Body of pancreas (tissue), 4 donors: Measurements from ENCODE around the gene MIS12. TPM values are rescaled to one million over a fixed set of nuclear protein-coding genes. Genes with fewer than 3 reads are reported as not detected.

Experiments
- ATAC-seq: fragments of 150-250 bp; one replicate; pipeline ENCODE4 v1.9.1; 2016
- DNase-seq, 4 donors: peaks; one replicate each; pipeline ENCODE4 v3.0.0-alpha.2; 2019
- H3K27ac ChIP-seq, 4 donors: fragments of 200-600 bp; sonication (generic); 1 replicate in 3 of 4; 2 replicates in 1 of 4; pipeline versions ENCODE4 v1.5.1 to v1.6.1; 2016 to 2019; ENCODE audit warnings: mild to moderate bottlenecking in 1 of 4, mixed read lengths in 1 of 4, moderate library complexity in 1 of 4
- H3K27me3 ChIP-seq, 2 donors: fragments of 200-600 bp; sonication (generic); one replicate each; pipeline ENCODE4 v1.6.0; 2016; ENCODE audit warnings: mild to moderate bottlenecking in 1 of 2
- H3K36me3 ChIP-seq, 2 donors: fragments of 200-600 bp; sonication (generic); replicated peaks in 1 of 2; 2 replicates each; pipeline ENCODE4 v1.5.1; 2016; ENCODE audit warnings: low read depth in 2 of 2; ENCODE audit not compliant: insufficient read depth in 1 of 2
- H3K4me1 ChIP-seq: fragments of 200-600 bp; sonication (generic); one replicate; pipeline ENCODE4 v1.6.0; 2016
- H3K4me3 ChIP-seq, 2 donors: fragments of 200-600 bp; sonication (generic); 1 replicate in 1 of 2; 2 replicates in 1 of 2; pipeline ENCODE4 v1.5.1; 2016 to 2019
- H3K9me3 ChIP-seq, 3 donors: fragments of 200-600 bp; sonication (generic); 1 replicate in 2 of 3; 2 replicates in 1 of 3; pipeline ENCODE4 v1.5.1; 2016
- POLR2A ChIP-seq, 3 donors: fragments of 450-650 bp; IDR thresholded peaks; one replicate each; pipeline ENCODE4 v1.6.1; 2016; ENCODE audit warnings: antibody characterized with exemption in 3 of 3, mild to moderate bottlenecking in 2 of 3
- WGBS, 2 donors: methylation state at CpG; one replicate each; pipeline ENCODE4 v1.1.5; 2017; 5-methylcytosine and 5-hydroxymethylcytosine counted together
- intact Hi-C: fragments of 100-400 bp; cut with DNase I; formaldehyde crosslinking; loops from one replicate; pipeline ENCODE4 v1.15.1; 2023
- total RNA-seq, 2 donors: library from RNA; depleted of rRNA; stranded (reverse); fragments of >200 nt; gene quantifications; one replicate each; pipeline ENCODE4 v1.1.0, GENCODE V29; 2016
- TF ChIP-seq, protein P1 (sequence below), 7 experiments: fragments of 450-650 bp in 4 of 7; fragments of 200-600 bp in 3 of 7; sonication (generic) in 3 of 7; IDR thresholded peaks; one replicate each; pipeline ENCODE4 v1.5.1; 2016 to 2019; ENCODE audit warnings: antibody characterized with exemption in 7 of 7

MIS12 gene
- total RNA-seq, 2 donors from 2014 or later = 7.9 to 8.6 TPM

DNA sequence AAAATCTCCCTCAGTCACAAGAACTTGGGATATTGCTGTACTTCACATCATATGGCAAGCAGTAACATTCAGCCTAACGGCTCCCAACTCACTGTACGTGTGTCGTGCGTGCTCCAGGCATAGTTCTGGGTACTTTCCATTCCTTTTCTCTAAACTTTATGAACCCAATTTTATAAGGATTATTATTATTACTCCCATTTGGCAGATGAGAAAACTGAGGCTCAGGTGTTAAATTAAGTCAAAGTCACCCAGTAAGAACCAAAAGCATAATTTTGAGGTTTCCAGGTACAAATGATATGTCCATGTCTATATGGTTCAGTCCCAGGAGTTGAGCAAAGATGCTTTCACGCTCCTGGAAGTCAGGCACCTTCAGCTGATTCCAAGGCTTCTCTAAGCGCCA lies 42.6 kb upstream of the MIS12 start:
- H3K27me3 ChIP-seq = no peaks in the 10 kb centered on the region
- intact Hi-C loops = no loop called here
- no peak for TF ChIP-seq POLR2A (IDR thresholded peaks at IDR 0.05)
- TF ChIP-seq, protein P1, sequence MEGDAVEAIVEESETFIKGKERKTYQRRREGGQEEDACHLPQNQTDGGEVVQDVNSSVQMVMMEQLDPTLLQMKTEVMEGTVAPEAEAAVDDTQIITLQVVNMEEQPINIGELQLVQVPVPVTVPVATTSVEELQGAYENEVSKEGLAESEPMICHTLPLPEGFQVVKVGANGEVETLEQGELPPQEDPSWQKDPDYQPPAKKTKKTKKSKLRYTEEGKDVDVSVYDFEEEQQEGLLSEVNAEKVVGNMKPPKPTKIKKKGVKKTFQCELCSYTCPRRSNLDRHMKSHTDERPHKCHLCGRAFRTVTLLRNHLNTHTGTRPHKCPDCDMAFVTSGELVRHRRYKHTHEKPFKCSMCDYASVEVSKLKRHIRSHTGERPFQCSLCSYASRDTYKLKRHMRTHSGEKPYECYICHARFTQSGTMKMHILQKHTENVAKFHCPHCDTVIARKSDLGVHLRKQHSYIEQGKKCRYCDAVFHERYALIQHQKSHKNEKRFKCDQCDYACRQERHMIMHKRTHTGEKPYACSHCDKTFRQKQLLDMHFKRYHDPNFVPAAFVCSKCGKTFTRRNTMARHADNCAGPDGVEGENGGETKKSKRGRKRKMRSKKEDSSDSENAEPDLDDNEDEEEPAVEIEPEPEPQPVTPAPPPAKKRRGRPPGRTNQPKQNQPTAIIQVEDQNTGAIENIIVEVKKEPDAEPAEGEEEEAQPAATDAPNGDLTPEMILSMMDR (IDR thresholded peaks at IDR 0.05) = no peak
- ATAC-seq (no peak), DNase-seq (no peak)
- no peaks in the 10 kb centered on the region for H3K9me3 ChIP-seq
- no peak overlapping the region for H3K27ac ChIP-seq
- peaks cover 5% of the 10 kb centered on the region for H3K4me1 ChIP-seq
- H3K4me3 ChIP-seq = no peak overlapping the region
- peaks cover 0 to 9% of the 10 kb centered on the region in 2 donors for H3K36me3 ChIP-seq
- whole genome bisulfite sequencing, 2 donors = 96% methylated on average over 5 to 6 of the region's 6 CpGs

DNA sequence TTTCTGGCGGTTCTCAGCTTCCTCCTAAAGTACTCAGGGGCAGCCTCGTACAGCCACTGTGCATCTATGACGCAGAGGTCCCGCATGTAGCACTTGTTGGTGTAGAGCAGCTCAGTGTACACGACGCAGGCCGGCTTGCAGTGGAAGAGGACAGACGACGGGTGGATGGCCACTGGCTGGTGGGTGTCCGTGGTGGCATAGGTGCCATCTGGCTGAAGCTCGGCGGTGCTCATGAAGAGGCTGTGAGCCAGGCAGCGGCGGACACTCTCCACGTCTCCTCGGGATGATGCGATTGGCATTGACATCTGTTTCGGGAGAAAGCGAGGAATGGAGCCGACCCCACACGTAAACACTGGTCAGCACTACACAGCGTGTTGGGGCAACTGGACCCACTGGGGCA lies 42.2 kb upstream of the MIS12 start:
- H3K27me3 ChIP-seq = no peaks in the 10 kb centered on the region
- intact Hi-C loops = no loop called here
- ATAC-seq (no peak), DNase-seq (no peak)
- H3K9me3 ChIP-seq = no peaks in the 10 kb centered on the region
- WGBS, 2 donors = 90 to 93% methylated on average over 22 of the region's 22 CpGs
- no peak overlapping the region for H3K27ac ChIP-seq
- no peak overlapping the region for H3K4me3 ChIP-seq
- no peak for TF ChIP-seq POLR2A (IDR thresholded peaks at IDR 0.05)
- TF ChIP-seq, protein P1 (IDR thresholded peaks at IDR 0.05) = no peak
- peaks cover 4% of the 10 kb centered on the region for H3K4me1 ChIP-seq
- H3K36me3 ChIP-seq = peaks cover 0 to 9% of the 10 kb centered on the region in 2 donors

GRCh38 chr17:5446786-5447185 lies 39.6 kb upstream of the MIS12 start:
- DNase-seq (no peak), ATAC-seq (no peak)
- 81 to 84% methylated on average over 8 of the region's 8 CpGs for WGBS, 2 donors
- Histone ChIP-seq H3K9me3 (no peaks in the 10 kb centered on the region), H3K27ac (no peak overlapping the region), H3K4me3 (no peak overlapping the region), H3K27me3 (no peaks in the 10 kb centered on the region), H3K36me3 (peaks cover 0 to 14% of the 10 kb centered on the region in 2 donors), H3K4me1 (no peaks in the 10 kb centered on the region)
- intact Hi-C loops = no loop called here
- TF ChIP-seq, protein P1 (IDR thresholded peaks at IDR 0.05) = no peak
- no peak for TF ChIP-seq POLR2A (IDR thresholded peaks at IDR 0.05)

GRCh38 chr17:5464717-5465507 lies 21.5 kb upstream of the MIS12 start:
- TF ChIP-seq, protein P1 (IDR thresholded peaks at IDR 0.05) = no peak
- TF ChIP-seq POLR2A (IDR thresholded peaks at IDR 0.05) = no peak

GRCh38 chr17:5466295-5466694 lies 20.1 kb upstream of the MIS12 start:
- Histone ChIP-seq H3K36me3 (peaks cover 0 to 2% of the 10 kb centered on the region in 2 donors), H3K27ac (no peak overlapping the region), H3K9me3 (no peaks in the 10 kb centered on the region), H3K4me1 (peaks cover 24% of the 10 kb centered on the region), H3K27me3 (no peaks in the 10 kb centered on the region), H3K4me3 (no peak overlapping the region)
- ATAC-seq (no peak), DNase-seq (no peak)
- intact Hi-C loops = no loop called here
- no peak for TF ChIP-seq POLR2A (IDR thresholded peaks at IDR 0.05)
- TF ChIP-seq, protein P1 (IDR thresholded peaks at IDR 0.05) = no peak
- WGBS, 2 donors = 75 to 82% methylated on average over 4 of the region's 4 CpGs

More at GRCh38 chr17:5464717-5465507, 21.5 kb upstream of the MIS12 start:
- Histone ChIP-seq H3K4me3 (no peak overlapping the region), H3K27ac (no peak overlapping the region), H3K9me3 (no peaks in the 10 kb centered on the region), H3K27me3 (no peaks in the 10 kb centered on the region), H3K36me3 (peaks cover 0 to 2% of the 10 kb centered on the region in 2 donors), H3K4me1 (peaks cover 24% of the 10 kb centered on the region)
- DNase-seq (no peak), ATAC-seq (no peak)
- 85 to 91% methylated on average over 10 of the region's 10 CpGs for WGBS, 2 donors
- intact Hi-C loops = no loop called here
